ACC112 (cell line): ENCODE measurements around the gene ARL4D.

Experiments
- H2AFZ ChIP-seq: fragments of 200-600 bp; sonication (generic); one replicate; pipeline ENCODE4 v1.6.0; 2017; ENCODE audit warnings: antibody characterized with exemption, low read length; ENCODE audit not compliant: unreplicated experiment
- H3K27ac ChIP-seq: fragments of 200-600 bp; sonication (generic); 2 replicates; pipeline ENCODE4 v1.5.1; 2014; ENCODE audit warnings: low read depth, mild to moderate bottlenecking, antibody characterized with exemption, low read length, moderate library complexity
- H3K27me3 ChIP-seq: fragments of 200-600 bp; sonication (generic); 2 replicates; pipeline ENCODE4 v1.6.1; 2014; ENCODE audit warnings: mild to moderate bottlenecking, antibody characterized with exemption, low read length, moderate library complexity, mixed read lengths; ENCODE audit not compliant: insufficient read depth
- H3K36me3 ChIP-seq: fragments of 200-600 bp; sonication (generic); 2 replicates; pipeline ENCODE4 v1.6.1; 2016; ENCODE audit warnings: mild to moderate bottlenecking, antibody characterized with exemption, low read length, moderate library complexity, mixed read lengths; ENCODE audit not compliant: insufficient read depth
- H3K4me1 ChIP-seq: fragments of 200-600 bp; sonication (generic); one replicate; pipeline ENCODE4 v1.6.1; 2016; ENCODE audit warnings: low read length, mixed read lengths; ENCODE audit not compliant: insufficient read depth, unreplicated experiment, control insufficient read depth
- H3K4me3 ChIP-seq: fragments of 200-600 bp; sonication (generic); 2 replicates; pipeline ENCODE4 v1.5.1; 2014; ENCODE audit warnings: mild to moderate bottlenecking, low read depth, low read length
- H3K79me2 ChIP-seq: fragments of 200-600 bp; sonication (generic); one replicate; pipeline ENCODE4 v1.6.0; 2016; ENCODE audit warnings: low read length; ENCODE audit not compliant: control insufficient read depth, unreplicated experiment, insufficient read depth

The ARL4D gene

DNA sequence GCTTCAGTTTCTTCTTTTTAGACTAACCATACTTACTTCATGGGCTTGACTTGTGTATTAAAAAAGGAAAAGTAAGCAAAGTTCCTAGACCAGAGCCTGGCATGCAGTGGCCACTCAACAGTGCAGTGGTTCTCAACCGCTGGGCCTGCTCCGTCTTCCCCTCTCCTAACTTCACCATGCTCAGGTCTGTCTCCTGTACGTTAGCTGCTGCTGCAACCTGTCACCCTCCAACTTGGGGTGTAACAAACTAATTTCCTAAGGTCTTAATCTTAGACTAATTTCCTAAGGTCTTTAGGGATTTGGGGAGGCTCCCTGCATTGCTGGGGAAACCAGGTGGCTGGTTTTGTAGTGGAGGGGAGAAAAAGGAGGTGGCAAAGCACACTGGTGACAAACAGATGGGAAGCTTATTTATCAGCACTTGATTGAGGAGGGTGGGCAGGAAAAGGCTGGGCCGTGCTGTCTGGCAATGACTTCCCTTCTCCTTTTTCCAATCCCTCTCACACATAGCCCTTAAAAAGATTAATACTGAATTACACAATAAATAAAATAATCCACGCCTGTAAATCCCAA, 2.2 kb upstream of the ARL4D start:
- no peaks in the 10 kb centered on the region for H3K27me3 ChIP-seq
- no peak overlapping the region for H2AFZ ChIP-seq
- H3K79me2 ChIP-seq: peaks cover 28% of the 10 kb centered on the region
- peaks cover 14% of the 10 kb centered on the region for H3K4me1 ChIP-seq
- H3K27ac ChIP-seq: no peak overlapping the region
- no peak overlapping the region for H3K4me3 ChIP-seq
- peaks cover 16% of the 10 kb centered on the region; the same call in 1 of the 2 replicates for H3K36me3 ChIP-seq

DNA sequence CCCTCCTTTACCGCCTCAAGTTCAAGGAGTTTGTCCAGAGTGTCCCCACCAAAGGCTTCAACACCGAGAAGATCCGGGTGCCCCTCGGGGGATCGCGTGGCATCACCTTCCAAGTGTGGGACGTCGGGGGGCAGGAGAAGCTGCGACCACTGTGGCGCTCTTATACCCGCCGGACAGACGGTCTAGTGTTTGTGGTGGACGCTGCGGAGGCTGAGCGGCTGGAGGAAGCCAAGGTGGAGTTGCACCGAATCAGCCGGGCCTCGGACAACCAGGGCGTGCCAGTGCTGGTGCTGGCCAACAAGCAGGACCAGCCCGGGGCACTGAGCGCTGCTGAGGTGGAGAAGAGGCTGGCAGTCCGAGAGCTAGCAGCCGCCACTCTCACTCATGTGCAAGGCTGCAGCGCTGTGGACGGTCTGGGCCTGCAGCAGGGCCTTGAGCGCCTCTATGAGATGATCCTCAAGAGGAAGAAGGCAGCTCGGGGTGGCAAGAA, 1.1 kb downstream of the ARL4D start:
- Histone ChIP-seq H3K36me3 (peaks cover 21% of the 10 kb centered on the region; the same call in 1 of the 2 replicates), H3K79me2 (peaks cover 38% of the 10 kb centered on the region), H2AFZ (no peak overlapping the region), H3K27me3 (no peaks in the 10 kb centered on the region), H3K27ac (peak overlapping the region; percentile 98), H3K4me1 (peaks cover 22% of the 10 kb centered on the region), H3K4me3 (peak overlapping the region; percentile 85)

DNA sequence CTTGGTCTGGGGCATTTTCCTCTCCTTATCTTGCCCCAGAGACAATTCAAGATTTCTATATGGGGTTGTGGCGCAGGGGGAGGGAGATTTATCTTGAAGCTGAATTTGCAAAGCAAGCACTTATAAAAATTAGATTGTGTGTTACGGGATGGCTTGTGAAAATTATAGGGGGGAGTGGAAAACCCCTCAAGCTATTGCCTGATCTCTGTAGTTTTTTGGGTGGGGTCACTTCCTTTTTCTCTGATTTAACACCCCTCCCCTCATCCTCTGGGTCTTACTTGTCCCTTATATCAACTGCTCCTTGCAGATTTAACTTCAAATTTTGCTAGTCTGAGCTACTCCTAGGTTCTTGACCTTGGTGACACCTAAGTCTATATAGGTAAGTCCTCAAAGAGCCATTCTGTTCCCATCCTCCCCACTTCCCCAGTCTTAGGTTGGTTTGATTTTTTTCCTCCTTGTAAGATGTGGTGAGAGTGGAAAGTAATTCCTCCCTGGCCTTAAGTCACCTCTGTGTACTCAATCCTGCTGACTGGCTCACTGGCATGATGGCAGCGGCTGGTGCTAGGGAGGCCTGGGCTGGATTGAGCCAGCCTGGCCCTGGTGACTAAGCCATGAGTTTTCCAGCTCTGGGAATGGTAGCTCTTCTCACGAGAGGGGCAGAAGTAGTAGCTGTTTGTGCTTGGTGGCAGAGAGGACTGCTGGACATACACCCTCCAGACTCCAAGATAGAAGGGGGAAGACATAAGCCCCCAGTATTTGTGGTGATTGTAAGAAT, 2.3 kb downstream of the ARL4D start:
- Histone ChIP-seq H3K27me3 (no peaks in the 10 kb centered on the region), H3K36me3 (peaks cover 21% of the 10 kb centered on the region; the same call in 1 of the 2 replicates), H2AFZ (no peak overlapping the region), H3K4me3 (peak overlapping the region; percentile 85), H3K27ac (peak overlapping the region; percentile 98), H3K4me1 (peaks cover 25% of the 10 kb centered on the region), H3K79me2 (peaks cover 38% of the 10 kb centered on the region)

DNA sequence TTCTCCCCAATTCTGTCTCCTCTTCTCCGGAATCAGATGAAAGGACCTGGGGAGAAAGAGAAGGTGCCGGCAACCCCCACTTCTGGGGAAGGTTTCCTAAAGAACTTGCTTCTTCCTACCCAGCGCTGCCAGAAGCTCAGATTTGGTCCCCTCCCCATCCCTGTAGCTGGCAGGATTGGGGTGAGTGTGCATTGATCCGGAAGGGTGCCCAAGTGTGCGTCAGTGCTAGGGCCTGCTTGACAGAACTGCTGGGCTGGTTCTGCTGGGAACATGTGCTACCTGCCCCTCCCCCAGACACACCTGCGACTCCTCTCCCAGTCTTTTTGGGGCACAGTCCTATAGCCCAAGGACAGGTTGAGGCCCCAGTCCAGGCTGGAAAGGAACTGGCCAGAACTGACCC, 3.3 kb downstream of the ARL4D start:
- H3K27me3 ChIP-seq: no peaks in the 10 kb centered on the region
- H3K79me2 ChIP-seq: peaks cover 38% of the 10 kb centered on the region
- peaks cover 28% of the 10 kb centered on the region for H3K4me1 ChIP-seq
- H3K36me3 ChIP-seq: peaks cover 21% of the 10 kb centered on the region; the same call in 1 of the 2 replicates
- H3K4me3 ChIP-seq: no peak overlapping the region
- H2AFZ ChIP-seq: no peak overlapping the region
- H3K27ac ChIP-seq: peak overlapping the region; percentile 98

DNA sequence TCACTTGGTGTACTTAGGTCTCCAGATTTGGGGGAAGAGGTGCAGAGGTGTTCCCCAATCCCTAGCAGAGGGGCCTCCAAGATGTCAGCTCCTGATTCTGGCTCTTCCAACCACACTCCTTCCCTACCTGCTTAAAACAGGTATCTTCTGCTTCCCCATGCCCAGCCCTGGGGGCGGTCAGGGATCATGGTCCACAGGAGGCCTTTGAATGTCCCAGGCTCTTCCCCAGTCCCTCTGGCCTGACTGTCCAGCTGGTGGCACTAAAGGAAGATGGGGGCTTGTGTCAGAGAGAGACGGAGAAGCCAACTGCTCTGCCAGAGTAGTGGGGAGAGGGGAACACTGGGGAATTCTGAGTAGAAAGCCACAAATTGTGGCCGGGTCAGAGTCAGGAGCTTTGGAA, 3.8 kb downstream of the ARL4D start:
- Histone ChIP-seq H3K27ac (peak overlapping the region; percentile 98; the same call in 1 of the 2 replicates), H3K4me3 (no peak overlapping the region), H3K36me3 (peaks cover 21% of the 10 kb centered on the region; the same call in 1 of the 2 replicates), H3K4me1 (peaks cover 31% of the 10 kb centered on the region), H3K27me3 (no peaks in the 10 kb centered on the region), H2AFZ (no peak overlapping the region), H3K79me2 (peaks cover 38% of the 10 kb centered on the region)

DNA sequence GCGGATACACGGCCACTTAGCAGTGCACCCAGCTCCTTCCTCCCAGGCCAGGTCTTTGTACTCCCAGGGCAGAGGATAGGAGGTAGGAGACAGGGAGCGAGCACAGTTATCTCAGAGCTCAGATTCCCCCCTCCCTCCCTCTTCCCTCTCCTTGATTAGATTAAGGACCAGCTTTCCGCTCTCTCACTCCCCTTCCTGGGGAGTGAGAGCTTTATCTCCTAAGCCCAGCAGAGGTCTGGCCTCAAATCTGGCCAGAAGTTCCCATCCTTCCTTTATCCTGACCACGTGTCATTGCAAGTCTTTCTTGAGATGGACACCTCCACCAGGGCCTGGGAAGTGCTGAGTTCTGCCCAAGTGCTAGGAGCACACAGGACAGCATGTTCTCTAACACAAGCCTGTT, 5.1 kb downstream of the ARL4D start:
- Histone ChIP-seq H3K4me1 (peaks cover 30% of the 10 kb centered on the region), H3K27ac (peak overlapping the region; percentile 13; the same call in 1 of the 2 replicates), H2AFZ (no peak overlapping the region), H3K79me2 (peaks cover 36% of the 10 kb centered on the region), H3K36me3 (peaks cover 21% of the 10 kb centered on the region; the same call in 1 of the 2 replicates), H3K27me3 (no peaks in the 10 kb centered on the region), H3K4me3 (no peak overlapping the region)

DNA sequence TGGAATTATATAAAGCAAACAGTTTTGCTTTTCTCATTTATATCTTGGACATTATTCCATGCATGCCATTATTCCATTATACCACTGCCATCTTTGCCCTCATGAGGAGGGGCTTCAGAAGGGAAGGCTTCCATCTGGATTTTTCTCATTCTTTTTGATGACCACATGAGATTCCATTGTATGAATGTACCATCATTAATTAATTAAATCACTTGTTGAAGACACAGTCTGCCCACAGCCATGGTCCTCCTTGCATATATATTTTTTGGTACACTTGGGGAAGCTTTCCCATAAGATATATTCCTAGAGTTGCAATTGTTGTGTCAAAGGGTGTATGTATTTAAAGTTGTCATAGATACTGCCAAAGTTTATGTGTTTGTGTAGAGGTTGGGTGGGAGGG, 7.1 kb downstream of the ARL4D start:
- Histone ChIP-seq H3K4me3 (no peak overlapping the region), H2AFZ (no peak overlapping the region), H3K27ac (no peak overlapping the region), H3K27me3 (no peaks in the 10 kb centered on the region), H3K79me2 (peaks cover 16% of the 10 kb centered on the region), H3K36me3 (peaks cover 8% of the 10 kb centered on the region; the same call in 1 of the 2 replicates), H3K4me1 (peaks cover 37% of the 10 kb centered on the region)

DNA sequence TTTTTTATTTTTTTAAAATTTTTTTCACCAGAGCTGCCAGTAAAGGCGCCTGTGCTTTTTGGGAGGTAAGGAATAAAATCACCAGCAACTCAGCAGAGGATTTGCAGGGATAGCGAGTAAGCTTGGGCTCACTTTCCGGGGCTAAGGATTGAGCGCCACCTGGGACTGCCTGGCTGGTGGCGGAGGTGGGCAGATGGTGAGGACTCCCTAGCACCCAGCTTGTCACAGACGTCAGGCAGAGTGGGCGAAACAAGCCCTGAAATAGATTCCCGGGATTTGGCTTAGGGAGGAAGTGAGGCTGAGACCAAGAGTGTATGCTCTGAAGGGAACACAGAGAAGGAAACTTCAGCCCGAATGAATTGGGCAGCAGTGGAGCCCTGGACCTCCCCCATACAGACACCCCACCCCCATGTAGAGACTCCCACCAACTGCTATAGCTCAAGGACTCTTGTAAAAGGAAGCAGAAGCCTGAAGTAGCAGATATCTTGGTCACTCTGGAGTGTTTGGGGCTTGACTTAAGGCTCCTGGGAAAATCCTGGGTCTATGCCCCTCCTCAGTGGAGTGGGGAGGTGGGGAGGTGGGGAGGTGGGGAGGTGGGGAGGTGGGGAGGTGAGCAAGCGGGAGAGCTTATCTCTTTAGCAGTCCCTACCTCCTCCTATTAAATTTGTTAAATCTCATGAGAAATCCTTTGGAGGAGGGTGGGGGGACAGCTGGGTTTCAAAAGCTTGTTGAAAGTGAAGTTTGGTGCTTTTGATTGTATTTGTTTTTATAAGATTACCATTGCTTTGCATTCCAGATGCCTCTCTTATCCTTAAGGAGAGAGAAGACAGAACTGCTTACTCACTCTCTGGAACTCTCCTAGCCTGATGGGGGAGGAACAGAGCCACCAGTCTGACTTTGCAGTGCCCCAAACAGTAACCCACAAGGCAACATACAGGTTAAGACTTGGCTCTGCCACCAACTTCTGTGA, 8.2 kb downstream of the ARL4D start:
- H3K27ac ChIP-seq: peak overlapping the region; percentile 56

DNA sequence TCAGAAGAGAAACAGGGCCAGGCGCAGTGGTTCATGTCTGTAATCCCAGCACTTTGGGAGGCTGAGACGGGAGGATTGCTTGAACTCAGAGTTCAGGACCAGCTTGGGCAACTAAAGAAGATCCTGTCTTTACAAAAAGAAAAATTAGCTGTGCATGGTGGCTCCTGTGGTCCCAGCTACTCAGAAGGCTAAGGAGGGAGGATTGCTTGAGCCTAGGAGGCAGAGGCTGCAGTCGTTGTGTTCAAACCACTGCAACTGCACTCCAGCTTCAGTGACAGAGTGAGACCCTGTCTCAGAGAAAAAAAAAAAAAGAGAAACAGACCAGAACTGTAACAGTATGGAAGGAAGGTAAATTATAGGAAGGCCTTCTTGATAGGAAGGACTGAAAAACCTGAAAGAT, 10.3 kb downstream of the ARL4D start:
- no peak overlapping the region for H3K4me3 ChIP-seq
- no peaks in the 10 kb centered on the region for H3K36me3 ChIP-seq
- H3K27me3 ChIP-seq: no peaks in the 10 kb centered on the region
- H3K27ac ChIP-seq: no peak overlapping the region
- H2AFZ ChIP-seq: no peak overlapping the region
- no peaks in the 10 kb centered on the region for H3K79me2 ChIP-seq
- peaks cover 34% of the 10 kb centered on the region for H3K4me1 ChIP-seq

More for the DNA sequence above, 8.2 kb downstream of the ARL4D start:
- H3K4me3 ChIP-seq: no peak overlapping the region
- H3K36me3 ChIP-seq: peaks cover 1% of the 10 kb centered on the region; the same call in 1 of the 2 replicates
- H3K4me1 ChIP-seq: peaks cover 38% of the 10 kb centered on the region
- H3K79me2 ChIP-seq: peaks cover 6% of the 10 kb centered on the region
- no peaks in the 10 kb centered on the region for H3K27me3 ChIP-seq
- no peak overlapping the region for H2AFZ ChIP-seq
